DND-41 (cell line): Measurements from ENCODE around the gene PTOV1.

ENCODE experiments used
- EZH2 ChIP-seq: IDR thresholded peaks from 3 replicates; pipeline ENCODE4 v1.6.1; 2012; ENCODE audit warnings: borderline replicate concordance, low read depth, mild to moderate bottlenecking, moderate library complexity, low read length, inconsistent platforms; ENCODE audit not compliant: severe bottlenecking
- TF ChIP-seq, protein P1 (sequence below): IDR thresholded peaks from 2 replicates; pipeline ENCODE4 v1.5.1; 2012; ENCODE audit warnings: borderline replicate concordance, low read length, moderate library complexity, mild to moderate bottlenecking; ENCODE audit not compliant: poor library complexity, severe bottlenecking; ENCODE audit errors: extremely low read depth

GRCh38 chr19:49820125-49820524 is 30.8 kb upstream of the PTOV1 start:
- no peak for TF ChIP-seq EZH2
- TF ChIP-seq, protein P1, sequence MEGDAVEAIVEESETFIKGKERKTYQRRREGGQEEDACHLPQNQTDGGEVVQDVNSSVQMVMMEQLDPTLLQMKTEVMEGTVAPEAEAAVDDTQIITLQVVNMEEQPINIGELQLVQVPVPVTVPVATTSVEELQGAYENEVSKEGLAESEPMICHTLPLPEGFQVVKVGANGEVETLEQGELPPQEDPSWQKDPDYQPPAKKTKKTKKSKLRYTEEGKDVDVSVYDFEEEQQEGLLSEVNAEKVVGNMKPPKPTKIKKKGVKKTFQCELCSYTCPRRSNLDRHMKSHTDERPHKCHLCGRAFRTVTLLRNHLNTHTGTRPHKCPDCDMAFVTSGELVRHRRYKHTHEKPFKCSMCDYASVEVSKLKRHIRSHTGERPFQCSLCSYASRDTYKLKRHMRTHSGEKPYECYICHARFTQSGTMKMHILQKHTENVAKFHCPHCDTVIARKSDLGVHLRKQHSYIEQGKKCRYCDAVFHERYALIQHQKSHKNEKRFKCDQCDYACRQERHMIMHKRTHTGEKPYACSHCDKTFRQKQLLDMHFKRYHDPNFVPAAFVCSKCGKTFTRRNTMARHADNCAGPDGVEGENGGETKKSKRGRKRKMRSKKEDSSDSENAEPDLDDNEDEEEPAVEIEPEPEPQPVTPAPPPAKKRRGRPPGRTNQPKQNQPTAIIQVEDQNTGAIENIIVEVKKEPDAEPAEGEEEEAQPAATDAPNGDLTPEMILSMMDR = no peak
